SK-N-SH treated with all-trans-retinoic acid at 6 μM for 48 hours (cell line): Measurements from ENCODE around the gene SAMD8.

Experiments
- ATAC-seq: fragments of 200-7000 bp; cut with Tn5 transposase; 3 replicates; pipeline ENCODE4 v1.9.1; 2020; ENCODE audit warnings: mild to moderate bottlenecking, moderate library complexity
- ARNTL ChIP-seq: fragments of 450-650 bp; formaldehyde crosslinking; IDR thresholded peaks from 2 replicates; pipeline ENCODE4 v1.5.0; 2020; ENCODE audit warnings: low read depth, mild to moderate bottlenecking, moderate library complexity, borderline replicate concordance
- BACH2 ChIP-seq: fragments of 250-450 bp; sonication (Bioruptor Pico); IDR thresholded peaks from 2 replicates; pipeline ENCODE4 v1.9.0; 2021; ENCODE audit warnings: mild to moderate bottlenecking, borderline replicate concordance
- CREB5 ChIP-seq: fragments of 250-450 bp; sonication (Bioruptor Pico); IDR thresholded peaks from 2 replicates; pipeline ENCODE4 v1.5.1; 2020; ENCODE audit warnings: low read depth, mild to moderate bottlenecking, moderate library complexity
- CSDC2 ChIP-seq: fragments of 250-450 bp; sonication (Bioruptor Pico); IDR thresholded peaks from 2 replicates; pipeline ENCODE4 v1.5.0; 2020; ENCODE audit warnings: mild to moderate bottlenecking, moderate library complexity
- CSRNP3 ChIP-seq: fragments of 250-450 bp; sonication (Bioruptor Pico); IDR thresholded peaks from 2 replicates; pipeline ENCODE4 v1.5.1; 2021; ENCODE audit warnings: mild to moderate bottlenecking, moderate library complexity
- ESRRG ChIP-seq: fragments of 250-450 bp; sonication (Bioruptor Pico); IDR thresholded peaks from 2 replicates; pipeline ENCODE4 v1.6.1; 2021; ENCODE audit warnings: mild to moderate bottlenecking
- ISL1 ChIP-seq: fragments of 250-450 bp; sonication (Bioruptor Pico); IDR thresholded peaks from 2 replicates; pipeline ENCODE4 v2.1.2; 2022; ENCODE audit warnings: mild to moderate bottlenecking, moderate library complexity
- OSR1 ChIP-seq: fragments of 250-450 bp; sonication (Bioruptor Pico); IDR thresholded peaks from 2 replicates; pipeline ENCODE4 v1.8.0; 2022; ENCODE audit warnings: moderate library complexity, mild to moderate bottlenecking, inconsistent platforms
- PPARA ChIP-seq: fragments of 250-450 bp; sonication (Bioruptor Pico); IDR thresholded peaks from 2 replicates; pipeline ENCODE4 v1.5.0; 2020; ENCODE audit warnings: mild to moderate bottlenecking, borderline replicate concordance
- SNAI2 ChIP-seq: fragments of 250-450 bp; sonication (Bioruptor Pico); IDR thresholded peaks from 2 replicates; pipeline ENCODE4 v1.5.0; 2020; ENCODE audit warnings: mild to moderate bottlenecking, moderate library complexity
- TCF4 ChIP-seq: fragments of 250-450 bp; sonication (Bioruptor Pico); IDR thresholded peaks from 2 replicates; pipeline ENCODE4 v1.8.0; 2021; ENCODE audit warnings: mild to moderate bottlenecking, moderate library complexity, borderline replicate concordance
- TOX ChIP-seq: fragments of 250-450 bp; sonication (Bioruptor Pico); IDR thresholded peaks from 2 replicates; pipeline ENCODE4 v1.8.0; 2021; ENCODE audit warnings: mild to moderate bottlenecking, moderate library complexity, borderline replicate concordance
- ZC3H10 ChIP-seq: fragments of 250-450 bp; sonication (Bioruptor Pico); IDR thresholded peaks from 2 replicates; pipeline ENCODE4 v1.5.1; 2021; ENCODE audit warnings: mild to moderate bottlenecking, moderate library complexity
- ZFP3 ChIP-seq: fragments of 250-450 bp; sonication (Bioruptor Pico); IDR thresholded peaks from 2 replicates; pipeline ENCODE4 v1.5.0; 2020; ENCODE audit warnings: mild to moderate bottlenecking, moderate library complexity
- ZNF70 ChIP-seq: fragments of 450-650 bp; formaldehyde crosslinking; IDR thresholded peaks from 2 replicates; pipeline ENCODE4 v1.5.0; 2020; ENCODE audit warnings: mild to moderate bottlenecking, moderate library complexity
- ZNF8 ChIP-seq: fragments of 450-650 bp; formaldehyde crosslinking; IDR thresholded peaks from 2 replicates; pipeline ENCODE4 v1.5.0; 2020; ENCODE audit warnings: mild to moderate bottlenecking, moderate library complexity
- TF ChIP-seq, protein P1 (sequence below): fragments of 250-450 bp; sonication (Bioruptor Pico); IDR thresholded peaks from 2 replicates; pipeline ENCODE4 v1.5.0; 2020; ENCODE audit warnings: mild to moderate bottlenecking, moderate library complexity
- TF ChIP-seq, protein P2 (sequence below): fragments of 250-450 bp; sonication (Bioruptor Pico); IDR thresholded peaks from 2 replicates; pipeline ENCODE4 v1.8.0; 2021; ENCODE audit warnings: low read depth, mild to moderate bottlenecking, moderate library complexity, borderline replicate concordance
- TF ChIP-seq, protein P3 (sequence below): fragments of 250-450 bp; sonication (Bioruptor Pico); IDR thresholded peaks from 2 replicates; pipeline ENCODE4 v1.8.0; 2020; ENCODE audit warnings: mild to moderate bottlenecking, moderate library complexity, borderline replicate concordance

SAMD8 gene

DNA sequence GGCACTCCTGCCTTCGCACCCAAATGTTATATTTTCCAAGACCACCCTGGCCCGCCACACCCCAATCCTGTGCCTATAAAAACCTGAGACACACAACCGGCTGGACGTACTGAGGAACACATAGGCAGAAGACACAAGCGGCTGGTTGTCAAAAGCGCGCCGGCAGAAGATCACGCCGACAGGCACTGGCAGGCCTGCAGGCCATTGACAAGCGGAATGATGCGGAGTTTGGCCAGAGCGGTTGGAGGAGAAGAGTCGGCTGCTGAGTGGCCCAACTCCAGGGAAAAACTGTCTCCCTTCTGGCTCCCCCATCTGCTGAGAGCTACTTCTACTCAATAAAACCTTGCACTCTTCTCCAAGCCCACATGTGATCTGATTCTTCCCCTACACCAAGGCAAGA is 39.7 kb upstream of the SAMD8 start:
- no peak for TF ChIP-seq TOX (CRISPR knock-in tag)
- TF ChIP-seq TCF4, result no peak
- ATAC-seq, result no peak

DNA sequence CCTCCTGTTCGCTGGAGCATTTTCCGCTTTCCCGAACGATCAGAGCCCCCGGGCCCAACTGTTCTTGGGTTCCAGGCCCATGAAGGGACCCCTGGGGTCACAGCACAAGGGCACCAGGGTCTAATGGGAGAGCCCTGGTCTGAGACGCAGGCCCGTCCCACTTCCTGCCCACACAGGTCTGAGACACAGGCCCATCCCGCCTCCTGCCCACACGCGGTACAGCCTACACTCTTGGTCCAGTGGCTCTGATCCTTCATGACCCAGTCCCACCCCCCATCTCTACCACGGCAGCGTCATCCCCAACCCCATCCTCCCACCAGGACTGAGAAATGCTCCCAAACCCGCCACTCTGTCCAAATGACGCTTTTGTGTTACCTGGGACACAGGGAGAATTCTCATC is 38.7 kb upstream of the SAMD8 start:
- ATAC-seq, result no peak
- TF ChIP-seq, protein P1, sequence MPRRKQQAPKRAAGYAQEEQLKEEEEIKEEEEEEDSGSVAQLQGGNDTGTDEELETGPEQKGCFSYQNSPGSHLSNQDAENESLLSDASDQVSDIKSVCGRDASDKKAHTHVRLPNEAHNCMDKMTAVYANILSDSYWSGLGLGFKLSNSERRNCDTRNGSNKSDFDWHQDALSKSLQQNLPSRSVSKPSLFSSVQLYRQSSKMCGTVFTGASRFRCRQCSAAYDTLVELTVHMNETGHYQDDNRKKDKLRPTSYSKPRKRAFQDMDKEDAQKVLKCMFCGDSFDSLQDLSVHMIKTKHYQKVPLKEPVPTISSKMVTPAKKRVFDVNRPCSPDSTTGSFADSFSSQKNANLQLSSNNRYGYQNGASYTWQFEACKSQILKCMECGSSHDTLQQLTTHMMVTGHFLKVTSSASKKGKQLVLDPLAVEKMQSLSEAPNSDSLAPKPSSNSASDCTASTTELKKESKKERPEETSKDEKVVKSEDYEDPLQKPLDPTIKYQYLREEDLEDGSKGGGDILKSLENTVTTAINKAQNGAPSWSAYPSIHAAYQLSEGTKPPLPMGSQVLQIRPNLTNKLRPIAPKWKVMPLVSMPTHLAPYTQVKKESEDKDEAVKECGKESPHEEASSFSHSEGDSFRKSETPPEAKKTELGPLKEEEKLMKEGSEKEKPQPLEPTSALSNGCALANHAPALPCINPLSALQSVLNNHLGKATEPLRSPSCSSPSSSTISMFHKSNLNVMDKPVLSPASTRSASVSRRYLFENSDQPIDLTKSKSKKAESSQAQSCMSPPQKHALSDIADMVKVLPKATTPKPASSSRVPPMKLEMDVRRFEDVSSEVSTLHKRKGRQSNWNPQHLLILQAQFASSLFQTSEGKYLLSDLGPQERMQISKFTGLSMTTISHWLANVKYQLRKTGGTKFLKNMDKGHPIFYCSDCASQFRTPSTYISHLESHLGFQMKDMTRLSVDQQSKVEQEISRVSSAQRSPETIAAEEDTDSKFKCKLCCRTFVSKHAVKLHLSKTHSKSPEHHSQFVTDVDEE (CRISPR knock-in tag), result no peak
- TF ChIP-seq ZC3H10 (CRISPR knock-in tag) (no peak), TCF4 (no peak), ZNF8 (no peak), ZFP3 (CRISPR knock-in tag) (no peak), SNAI2 (CRISPR knock-in tag) (no peak), OSR1 (CRISPR knock-in tag) (no peak), ZNF70 (no peak), ARNTL (CRISPR knock-in tag) (no peak), CSRNP3 (CRISPR knock-in tag) (no peak), TOX (CRISPR knock-in tag) (no peak), ISL1 (CRISPR knock-in tag) (no peak), CREB5 (no peak), PPARA (CRISPR knock-in tag) (no peak), CSDC2 (CRISPR knock-in tag) (no peak)
- TF ChIP-seq, protein P2, sequence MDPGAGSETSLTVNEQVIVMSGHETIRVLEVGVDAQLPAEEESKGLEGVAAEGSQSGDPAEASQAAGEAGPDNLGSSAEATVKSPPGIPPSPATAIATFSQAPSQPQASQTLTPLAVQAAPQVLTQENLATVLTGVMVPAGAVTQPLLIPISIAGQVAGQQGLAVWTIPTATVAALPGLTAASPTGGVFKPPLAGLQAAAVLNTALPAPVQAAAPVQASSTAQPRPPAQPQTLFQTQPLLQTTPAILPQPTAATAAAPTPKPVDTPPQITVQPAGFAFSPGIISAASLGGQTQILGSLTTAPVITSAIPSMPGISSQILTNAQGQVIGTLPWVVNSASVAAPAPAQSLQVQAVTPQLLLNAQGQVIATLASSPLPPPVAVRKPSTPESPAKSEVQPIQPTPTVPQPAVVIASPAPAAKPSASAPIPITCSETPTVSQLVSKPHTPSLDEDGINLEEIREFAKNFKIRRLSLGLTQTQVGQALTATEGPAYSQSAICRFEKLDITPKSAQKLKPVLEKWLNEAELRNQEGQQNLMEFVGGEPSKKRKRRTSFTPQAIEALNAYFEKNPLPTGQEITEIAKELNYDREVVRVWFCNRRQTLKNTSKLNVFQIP, result no peak

- TF ChIP-seq CREB5, result no peak
- TF ChIP-seq ZFP3 (CRISPR knock-in tag), result no peak
- TF ChIP-seq, all 23 proteins: peak for 0
- ATAC-seq, result no peak
Measured at GRCh38 chr10:75073442-75073841, 38.0 kb upstream of the SAMD8 start.

DNA sequence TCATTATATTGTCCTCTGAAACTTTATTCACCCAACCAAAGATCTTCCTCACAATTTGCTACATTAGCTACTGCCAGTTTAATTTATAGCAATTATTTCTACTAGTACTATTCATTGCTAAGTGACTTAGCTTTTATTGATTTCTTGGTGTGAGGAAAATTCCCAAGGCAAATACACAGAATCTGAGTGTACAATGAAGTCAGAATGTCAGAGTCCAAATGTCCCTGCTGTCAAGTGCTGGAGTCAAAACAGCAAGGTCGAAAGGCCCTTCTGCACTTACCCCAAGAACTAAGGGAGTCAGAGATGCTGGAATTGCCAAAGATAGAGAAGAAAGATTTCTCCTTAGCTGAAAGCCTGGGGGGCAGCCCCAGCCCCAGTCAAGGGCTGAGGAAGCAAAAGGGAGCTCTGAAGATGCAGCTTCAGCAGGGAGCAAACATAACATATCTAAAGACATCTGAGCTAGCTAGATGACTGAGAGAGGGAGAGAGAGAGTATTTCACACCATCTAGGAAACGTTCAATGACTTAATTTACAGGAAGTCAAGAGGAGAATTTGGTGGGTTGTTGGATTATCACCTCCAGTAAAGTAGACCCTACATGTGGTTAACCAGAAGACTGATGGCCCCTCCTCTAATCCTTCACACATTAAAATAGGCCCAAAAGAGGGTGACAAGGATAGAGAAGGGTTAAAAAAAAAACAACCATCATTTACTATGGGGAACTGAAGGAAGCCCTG is 36.6 kb upstream of the SAMD8 start:
- TF ChIP-seq ZNF8 (no peak), ARNTL (CRISPR knock-in tag) (no peak), PPARA (CRISPR knock-in tag) (no peak), ESRRG (CRISPR knock-in tag) (no peak), TCF4 (no peak), TOX (CRISPR knock-in tag) (no peak), OSR1 (CRISPR knock-in tag) (no peak), ISL1 (CRISPR knock-in tag) (no peak), SNAI2 (CRISPR knock-in tag) (no peak), CREB5 (no peak), ZC3H10 (CRISPR knock-in tag) (no peak), BACH2 (CRISPR knock-in tag) (no peak)
- TF ChIP-seq, protein P1 (CRISPR knock-in tag), result no peak
- TF ChIP-seq, protein P3, sequence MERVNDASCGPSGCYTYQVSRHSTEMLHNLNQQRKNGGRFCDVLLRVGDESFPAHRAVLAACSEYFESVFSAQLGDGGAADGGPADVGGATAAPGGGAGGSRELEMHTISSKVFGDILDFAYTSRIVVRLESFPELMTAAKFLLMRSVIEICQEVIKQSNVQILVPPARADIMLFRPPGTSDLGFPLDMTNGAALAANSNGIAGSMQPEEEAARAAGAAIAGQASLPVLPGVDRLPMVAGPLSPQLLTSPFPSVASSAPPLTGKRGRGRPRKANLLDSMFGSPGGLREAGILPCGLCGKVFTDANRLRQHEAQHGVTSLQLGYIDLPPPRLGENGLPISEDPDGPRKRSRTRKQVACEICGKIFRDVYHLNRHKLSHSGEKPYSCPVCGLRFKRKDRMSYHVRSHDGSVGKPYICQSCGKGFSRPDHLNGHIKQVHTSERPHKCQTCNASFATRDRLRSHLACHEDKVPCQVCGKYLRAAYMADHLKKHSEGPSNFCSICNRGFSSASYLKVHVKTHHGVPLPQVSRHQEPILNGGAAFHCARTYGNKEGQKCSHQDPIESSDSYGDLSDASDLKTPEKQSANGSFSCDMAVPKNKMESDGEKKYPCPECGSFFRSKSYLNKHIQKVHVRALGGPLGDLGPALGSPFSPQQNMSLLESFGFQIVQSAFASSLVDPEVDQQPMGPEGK (CRISPR knock-in tag), result no peak
- TF ChIP-seq, all 23 proteins: peak for 0
- no peak for ATAC-seq
